Lung (tissue), 12 donors: Measurements from ENCODE around the gene ERC2. TPM values are rescaled to one million over a fixed set of nuclear protein-coding genes. Genes with fewer than 3 reads are reported as not detected.

Experiments used
- ATAC-seq: fragments of 200-7000 bp; cut with Tn5 transposase; one replicate; pipeline ENCODE4 v1.9.1; 2020; ENCODE audit warnings: moderate number of reproducible peaks; ENCODE audit not compliant: insufficient read depth, low FRiP score
- DNase-seq, 3 donors: peaks; one replicate each; pipeline ENCODE4 v3.0.0-alpha.2; 2013 to 2017
- H3K27ac ChIP-seq, 2 donors: one replicate each; pipeline ENCODE4 v1.5.1; 2013; ENCODE audit warnings: mild to moderate bottlenecking in 2 of 2, moderate library complexity in 2 of 2, control low read depth in 1 of 2, inconsistent platforms in 1 of 2, low read depth in 1 of 2, low read length in 1 of 2
- H3K27me3 ChIP-seq, 3 donors: one replicate each; pipeline ENCODE4 v1.5.1; 2013; ENCODE audit warnings: low read length in 2 of 3; ENCODE audit not compliant: control insufficient read depth in 3 of 3, insufficient read depth in 3 of 3
- H3K36me3 ChIP-seq, 4 donors: one replicate each; pipeline ENCODE4 v1.5.1; 2013; ENCODE audit warnings: low read length in 4 of 4, mild to moderate bottlenecking in 1 of 4, moderate library complexity in 1 of 4; ENCODE audit not compliant: control insufficient read depth in 4 of 4, insufficient read depth in 4 of 4
- H3K4me1 ChIP-seq, 5 donors: one replicate each; pipeline ENCODE4 v1.5.1; 2013; ENCODE audit warnings: low read length in 5 of 5, mild to moderate bottlenecking in 2 of 5, moderate library complexity in 1 of 5; ENCODE audit not compliant: control insufficient read depth in 5 of 5, insufficient read depth in 5 of 5
- H3K4me3 ChIP-seq: one replicate; pipeline ENCODE4 v1.5.1; 2013; ENCODE audit warnings: mild to moderate bottlenecking, control low read depth, moderate library complexity
- H3K9ac ChIP-seq, 2 donors: one replicate each; pipeline ENCODE4 v1.5.1; 2013; ENCODE audit warnings: low read length in 2 of 2, control low read depth in 1 of 2; ENCODE audit not compliant: insufficient read depth in 1 of 2
- H3K9me3 ChIP-seq, 4 donors: one replicate each; pipeline ENCODE4 v1.5.1; 2013; ENCODE audit warnings: low read length in 3 of 4, mild to moderate bottlenecking in 1 of 4, moderate library complexity in 1 of 4; ENCODE audit not compliant: control insufficient read depth in 4 of 4, insufficient read depth in 3 of 4
- WGBS, 2 donors: extraction: QIAGEN DNeasy Blood & Tissue Kit; methylation state at CpG; one replicate each; pipeline ENCODE4 v1.1.7; 2013; 5-methylcytosine and 5-hydroxymethylcytosine counted together
- polyA plus RNA-seq, 2 donors: library from polyadenylated mRNA; stranded (reverse); fragments of 200-250 nt; gene quantifications; one replicate each; pipeline ENCODE4 v1.2.1, GENCODE V29; 2013
- total RNA-seq, 2 donors: library from RNA; depleted of rRNA in 1 of 2; stranded (reverse); fragments of >200 nt in 1 of 2; gene quantifications; one replicate each; pipeline ENCODE4 v1.2.1, GENCODE V29; 2014 to 2021
- TF ChIP-seq, protein P1 (sequence below): IDR thresholded peaks from 2 replicates; pipeline ENCODE4 v1.5.1; 2012; ENCODE audit warnings: mild to moderate bottlenecking; ENCODE audit errors: control extremely low read depth, extremely low read depth
- donor health status: control.
- donor health status: control.
- donor health status: Bipolar disorder and iron deficiency.
- donor health status: healthy.
- donor health status: DM: yes; HTN: yes; CAD: no.

The ERC2 gene
- total and polyA plus RNA-seq, 4 donors = 0.20 to 3.5 (median 0.97) TPM

DNA sequence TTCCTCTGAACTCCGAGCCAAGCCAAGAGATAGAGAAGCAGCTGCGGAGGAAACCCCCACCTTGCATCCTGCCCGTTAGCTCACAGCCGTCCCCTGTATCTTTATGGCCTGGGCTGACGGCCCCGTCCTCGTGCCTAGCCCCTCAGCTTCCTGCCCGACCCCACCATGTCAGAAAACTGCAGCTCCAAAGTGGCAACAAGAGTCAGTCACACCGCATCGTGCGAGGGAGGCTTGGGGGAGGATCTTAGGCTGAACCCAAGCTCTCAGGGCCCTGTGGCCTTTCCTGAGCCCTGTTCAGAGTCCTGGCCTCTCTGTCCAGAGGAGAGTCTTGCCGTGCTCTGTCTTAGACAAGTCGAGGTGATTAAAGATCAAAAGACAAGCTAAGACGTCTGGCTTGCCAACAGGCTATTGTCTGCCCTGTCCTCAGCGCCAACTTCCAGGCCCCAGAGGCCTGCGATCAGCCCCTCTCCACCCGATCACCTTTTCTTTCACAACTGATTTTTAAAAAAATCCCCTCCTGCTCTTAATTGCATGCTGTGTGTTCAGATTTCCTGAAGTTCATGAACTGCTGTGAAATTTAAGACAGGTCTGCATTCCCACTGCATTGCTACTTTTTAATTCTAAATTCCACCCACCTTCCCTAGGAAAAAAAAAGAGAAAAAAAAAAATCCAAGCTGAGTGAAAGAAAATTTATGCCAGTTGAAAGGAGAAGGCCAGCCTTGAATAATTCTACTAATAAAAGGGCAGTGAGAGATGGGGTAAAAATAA, 891.5 kb downstream of the ERC2 start:
- Histone ChIP-seq H3K27me3 (no peaks in the 10 kb centered on the region), H3K36me3 (no peaks in the 10 kb centered on the region), H3K27ac (no peak overlapping the region), H3K9ac (no peak overlapping the region), H3K4me3 (no peak overlapping the region), H3K9me3 (peaks cover 0 to 4% (median 0%) of the 10 kb centered on the region in 4 donors), H3K4me1 (peaks cover 1 to 5% (median 3%) of the 10 kb centered on the region in 5 donors)
- ATAC-seq = no peak
- TF ChIP-seq, protein P1, sequence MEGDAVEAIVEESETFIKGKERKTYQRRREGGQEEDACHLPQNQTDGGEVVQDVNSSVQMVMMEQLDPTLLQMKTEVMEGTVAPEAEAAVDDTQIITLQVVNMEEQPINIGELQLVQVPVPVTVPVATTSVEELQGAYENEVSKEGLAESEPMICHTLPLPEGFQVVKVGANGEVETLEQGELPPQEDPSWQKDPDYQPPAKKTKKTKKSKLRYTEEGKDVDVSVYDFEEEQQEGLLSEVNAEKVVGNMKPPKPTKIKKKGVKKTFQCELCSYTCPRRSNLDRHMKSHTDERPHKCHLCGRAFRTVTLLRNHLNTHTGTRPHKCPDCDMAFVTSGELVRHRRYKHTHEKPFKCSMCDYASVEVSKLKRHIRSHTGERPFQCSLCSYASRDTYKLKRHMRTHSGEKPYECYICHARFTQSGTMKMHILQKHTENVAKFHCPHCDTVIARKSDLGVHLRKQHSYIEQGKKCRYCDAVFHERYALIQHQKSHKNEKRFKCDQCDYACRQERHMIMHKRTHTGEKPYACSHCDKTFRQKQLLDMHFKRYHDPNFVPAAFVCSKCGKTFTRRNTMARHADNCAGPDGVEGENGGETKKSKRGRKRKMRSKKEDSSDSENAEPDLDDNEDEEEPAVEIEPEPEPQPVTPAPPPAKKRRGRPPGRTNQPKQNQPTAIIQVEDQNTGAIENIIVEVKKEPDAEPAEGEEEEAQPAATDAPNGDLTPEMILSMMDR = no peak
- peak in 1 of 3 donors; percentile 12 for DNase-seq
- 72 to 74% methylated on average over 17 of the region's 17 CpGs for WGBS, 2 donors

DNA sequence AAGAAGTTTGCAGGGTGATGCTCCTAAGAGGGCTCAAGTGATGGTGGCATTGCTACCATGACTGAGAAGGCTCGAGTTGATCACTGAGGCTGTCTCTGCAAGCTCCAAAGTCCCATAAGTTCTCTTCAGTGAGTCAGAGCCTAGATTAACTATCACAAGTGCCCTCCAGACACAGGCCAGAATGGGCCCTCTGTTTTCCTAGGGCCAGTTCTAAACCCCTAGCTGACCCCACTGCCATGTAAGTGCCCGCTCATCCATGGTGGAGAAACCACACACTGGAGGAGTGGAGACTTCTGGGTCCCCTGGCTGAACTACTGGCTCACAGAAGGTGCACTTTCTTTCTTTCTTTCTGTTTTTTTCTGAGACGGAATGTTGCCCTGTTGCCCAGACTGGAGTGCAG, 893.6 kb downstream of the ERC2 start:
- TF ChIP-seq, protein P1 = no peak
- ATAC-seq (no peak), DNase-seq (no peak)
- Histone ChIP-seq H3K4me3 (no peak overlapping the region), H3K4me1 (peaks cover 2 to 7% (median 4%) of the 10 kb centered on the region in 5 donors), H3K9me3 (peaks cover 0 to 4% (median 0%) of the 10 kb centered on the region in 4 donors), H3K9ac (no peak overlapping the region), H3K27ac (no peak overlapping the region), H3K36me3 (no peaks in the 10 kb centered on the region), H3K27me3 (no peaks in the 10 kb centered on the region)
- WGBS, 2 donors = 89 to 91% methylated on average over 3 of the region's 3 CpGs

DNA sequence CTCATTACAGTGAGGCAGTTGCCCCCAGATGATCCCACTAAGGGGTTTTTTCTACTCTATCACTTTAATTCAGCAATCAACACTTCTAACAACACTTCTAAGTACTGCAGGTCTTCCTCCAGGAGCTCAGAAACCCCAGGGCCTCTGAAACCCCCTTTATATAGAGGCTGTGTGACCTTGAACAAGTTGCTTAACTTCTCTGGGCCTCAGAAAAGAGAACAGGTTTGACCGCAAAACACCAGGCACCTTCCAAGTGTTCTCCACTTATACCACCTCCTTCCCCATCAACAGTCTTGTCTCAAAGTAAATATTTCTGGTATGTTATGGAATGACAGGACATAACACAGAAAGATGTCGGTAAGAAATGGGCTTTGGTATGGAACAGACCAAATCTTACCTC, 895.5 kb downstream of the ERC2 start:
- Histone ChIP-seq H3K9me3 (no peaks in the 10 kb centered on the region), H3K27ac (no peak overlapping the region), H3K4me3 (no peak overlapping the region), H3K36me3 (no peaks in the 10 kb centered on the region), H3K9ac (no peak overlapping the region), H3K27me3 (no peaks in the 10 kb centered on the region), H3K4me1 (peaks cover 2 to 14% (median 5%) of the 10 kb centered on the region in 5 donors)
- DNase-seq (no peak), ATAC-seq (no peak)
- WGBS, 2 donors = 77 to 91% methylated on average over 2 of the region's 2 CpGs
- TF ChIP-seq, protein P1 = no peak
